ENCODE results near the gene FYB1. TPM values are rescaled to one million over a fixed set of nuclear protein-coding genes. Genes with fewer than 3 reads are reported as not detected.
A peak's percentile ranks its signal among the peaks of the same experiment; 100 is the strongest.

FYB1 gene
- total RNA-seq, 1 donor from 2014 or later = not detected

DNA sequence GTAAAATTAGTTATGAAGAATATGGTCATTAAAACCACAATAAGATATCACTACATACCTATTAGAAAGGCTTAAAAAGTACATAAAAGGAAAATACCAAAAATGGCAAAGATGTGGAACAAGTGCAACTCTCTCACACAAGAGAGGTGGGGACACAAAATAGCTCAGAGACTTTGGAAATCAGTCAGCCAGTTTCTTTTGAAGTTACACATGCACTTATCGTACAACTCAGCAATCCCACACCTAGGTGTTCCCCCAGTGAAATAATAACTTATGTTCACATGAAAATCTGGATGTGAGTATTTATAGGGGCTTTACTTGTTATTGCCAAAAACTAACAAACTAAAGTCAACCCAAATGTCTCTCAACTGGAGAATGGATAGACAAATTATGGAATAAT lies 135.4 kb downstream of the FYB1 start:
- H3K9me3 Mint-ChIP-seq (ENCODE audit: low read depth) = peaks cover 3% of the 10 kb centered on the region
- no peak overlapping the region for H3K27ac Mint-ChIP-seq (ENCODE audit: unreplicated experiment)
- H3K4me3 Mint-ChIP-seq (ENCODE audit: unreplicated experiment) = no peak overlapping the region
- H3K4me1 Mint-ChIP-seq (ENCODE audit: low read depth) = peaks cover 10% of the 10 kb centered on the region
- H3K27me3 Mint-ChIP-seq (ENCODE audit: low read depth) = no peaks in the 10 kb centered on the region
- H3K36me3 Mint-ChIP-seq (ENCODE audit: low read depth) = no peaks in the 10 kb centered on the region
- no peak for DNase-seq (ENCODE audit: low spot score)
- TF ChIP-seq, protein P1, sequence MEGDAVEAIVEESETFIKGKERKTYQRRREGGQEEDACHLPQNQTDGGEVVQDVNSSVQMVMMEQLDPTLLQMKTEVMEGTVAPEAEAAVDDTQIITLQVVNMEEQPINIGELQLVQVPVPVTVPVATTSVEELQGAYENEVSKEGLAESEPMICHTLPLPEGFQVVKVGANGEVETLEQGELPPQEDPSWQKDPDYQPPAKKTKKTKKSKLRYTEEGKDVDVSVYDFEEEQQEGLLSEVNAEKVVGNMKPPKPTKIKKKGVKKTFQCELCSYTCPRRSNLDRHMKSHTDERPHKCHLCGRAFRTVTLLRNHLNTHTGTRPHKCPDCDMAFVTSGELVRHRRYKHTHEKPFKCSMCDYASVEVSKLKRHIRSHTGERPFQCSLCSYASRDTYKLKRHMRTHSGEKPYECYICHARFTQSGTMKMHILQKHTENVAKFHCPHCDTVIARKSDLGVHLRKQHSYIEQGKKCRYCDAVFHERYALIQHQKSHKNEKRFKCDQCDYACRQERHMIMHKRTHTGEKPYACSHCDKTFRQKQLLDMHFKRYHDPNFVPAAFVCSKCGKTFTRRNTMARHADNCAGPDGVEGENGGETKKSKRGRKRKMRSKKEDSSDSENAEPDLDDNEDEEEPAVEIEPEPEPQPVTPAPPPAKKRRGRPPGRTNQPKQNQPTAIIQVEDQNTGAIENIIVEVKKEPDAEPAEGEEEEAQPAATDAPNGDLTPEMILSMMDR (IDR thresholded peaks at IDR 0.05) = no peak

GRCh38 chr5:39082995-39083394 lies 136.4 kb downstream of the FYB1 start:
- Mint-ChIP-seq H3K27me3 (ENCODE audit: low read depth) (no peaks in the 10 kb centered on the region), H3K4me3 (ENCODE audit: unreplicated experiment) (no peak overlapping the region), H3K27ac (ENCODE audit: unreplicated experiment) (no peak overlapping the region), H3K4me1 (ENCODE audit: low read depth) (peaks cover 10% of the 10 kb centered on the region), H3K9me3 (ENCODE audit: low read depth) (no peaks in the 10 kb centered on the region), H3K36me3 (ENCODE audit: low read depth) (no peaks in the 10 kb centered on the region)
- no peak for DNase-seq (ENCODE audit: low spot score)
- TF ChIP-seq, protein P1 (IDR thresholded peaks at IDR 0.05) = no peak

DNA sequence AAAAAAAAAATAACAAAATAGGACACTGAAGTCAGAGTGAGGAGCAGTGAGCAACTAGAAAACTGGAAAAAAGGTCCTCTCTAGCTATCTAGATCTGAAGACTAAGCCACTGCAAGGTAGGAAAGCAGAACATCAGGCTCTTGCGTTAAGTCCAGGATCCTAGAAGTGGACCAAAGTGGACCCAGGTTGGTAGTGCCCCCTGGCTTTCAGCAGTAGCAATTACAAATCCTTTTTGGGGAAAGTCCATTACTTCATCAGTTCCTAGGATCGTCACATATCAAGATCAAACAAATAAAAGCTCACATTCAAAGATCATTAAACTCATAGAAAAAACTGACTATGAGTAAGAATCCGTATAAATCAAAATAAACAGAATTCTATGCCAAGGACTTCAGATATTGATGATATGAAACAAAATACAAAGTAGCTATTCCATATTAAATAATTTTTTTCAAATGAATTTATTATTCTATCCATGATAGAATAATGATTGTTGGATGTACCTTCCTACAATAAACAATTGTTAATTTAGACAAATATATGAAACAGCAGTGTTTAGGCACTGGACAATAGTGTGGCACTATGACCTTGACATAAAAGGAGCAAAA lies 138.7 kb downstream of the FYB1 start:
- TF ChIP-seq, protein P1 (IDR thresholded peaks at IDR 0.05) = peak; percentile 84
- no peak for DNase-seq (ENCODE audit: low spot score)
- H3K36me3 Mint-ChIP-seq (ENCODE audit: low read depth) = no peaks in the 10 kb centered on the region
- H3K27ac Mint-ChIP-seq (ENCODE audit: unreplicated experiment) = no peak overlapping the region
- peaks cover 12% of the 10 kb centered on the region for H3K4me1 Mint-ChIP-seq (ENCODE audit: low read depth)
- H3K4me3 Mint-ChIP-seq (ENCODE audit: unreplicated experiment) = no peak overlapping the region
- H3K9me3 Mint-ChIP-seq (ENCODE audit: low read depth) = no peaks in the 10 kb centered on the region
- H3K27me3 Mint-ChIP-seq (ENCODE audit: low read depth) = no peaks in the 10 kb centered on the region

- Mint-ChIP-seq H3K27ac (ENCODE audit: unreplicated experiment) (no peak overlapping the region), H3K27me3 (ENCODE audit: low read depth) (no peaks in the 10 kb centered on the region)
- no peak for DNase-seq (ENCODE audit: low spot score)
Observed at GRCh38 chr5:39080168-39080567, 139.2 kb downstream of the FYB1 start.

DNA sequence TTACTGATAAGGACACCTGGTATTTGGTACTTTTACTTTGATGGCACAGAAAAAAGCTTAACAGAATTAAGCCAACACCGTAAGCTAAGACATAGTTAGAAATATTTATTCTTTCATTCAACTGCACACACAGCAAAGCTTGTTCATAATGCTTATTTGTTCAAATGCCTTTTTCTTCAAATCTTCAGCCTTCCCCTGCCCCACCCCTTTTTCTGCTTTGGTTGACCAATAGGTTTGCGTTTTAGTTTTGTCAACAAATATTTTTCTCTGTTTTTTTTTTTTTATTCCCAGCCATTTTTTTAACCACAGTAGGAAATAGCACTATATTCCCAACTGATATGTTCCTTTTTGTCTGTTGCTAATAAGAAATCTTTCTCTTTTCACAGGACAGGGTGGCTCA lies 140.2 kb downstream of the FYB1 start:
- TF ChIP-seq, protein P1 (IDR thresholded peaks at IDR 0.05) = no peak
- no peaks in the 10 kb centered on the region for H3K9me3 Mint-ChIP-seq (ENCODE audit: low read depth)
- peaks cover 17% of the 10 kb centered on the region for H3K4me1 Mint-ChIP-seq (ENCODE audit: low read depth)
- no peak overlapping the region for H3K27ac Mint-ChIP-seq (ENCODE audit: unreplicated experiment)
- DNase-seq (ENCODE audit: low spot score) = no peak
- no peaks in the 10 kb centered on the region for H3K27me3 Mint-ChIP-seq (ENCODE audit: low read depth)
- H3K36me3 Mint-ChIP-seq (ENCODE audit: low read depth) = no peaks in the 10 kb centered on the region
- no peak overlapping the region for H3K4me3 Mint-ChIP-seq (ENCODE audit: unreplicated experiment)

More at GRCh38 chr5:39080168-39080567, 139.2 kb downstream of the FYB1 start:
- Mint-ChIP-seq H3K4me1 (ENCODE audit: low read depth) (peaks cover 16% of the 10 kb centered on the region), H3K9me3 (ENCODE audit: low read depth) (no peaks in the 10 kb centered on the region), H3K4me3 (ENCODE audit: unreplicated experiment) (no peak overlapping the region), H3K36me3 (ENCODE audit: low read depth) (no peaks in the 10 kb centered on the region)
- TF ChIP-seq, protein P1 (IDR thresholded peaks at IDR 0.05) = no peak

Measured in chondrocyte (in vitro differentiated cells).